ENCODE results near the gene ZNF827.

ZNF827 gene

DNA sequence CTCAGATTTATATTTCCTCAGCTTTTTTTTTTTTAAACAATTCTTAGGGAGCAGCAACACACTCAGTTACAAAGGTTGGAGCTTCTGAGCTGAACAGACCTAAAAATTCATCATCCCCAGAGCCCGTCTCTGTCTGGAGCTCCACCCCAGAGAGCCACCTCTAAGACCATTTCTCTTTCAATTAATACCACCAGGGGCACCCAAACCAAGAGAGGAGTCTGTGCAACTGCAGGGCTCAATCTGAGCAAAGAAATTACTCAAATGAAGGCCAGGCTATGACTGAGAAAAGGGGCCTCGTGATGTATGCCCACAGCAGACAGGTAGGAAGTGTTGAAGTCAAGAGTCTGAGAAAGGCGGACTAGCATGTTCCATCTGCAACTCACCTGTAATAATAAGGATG, 163.2 kb downstream of the ZNF827 start:
- H3K27ac ChIP-seq (ENCODE audit: low read length, poor library complexity, severe bottlenecking): no peak overlapping the region
- H3K4me2 ChIP-seq (ENCODE audit: low read length, poor library complexity, severe bottlenecking): no peak overlapping the region
- no peak overlapping the region for H2BK15ac ChIP-seq (ENCODE audit: low read depth, poor library complexity, severe bottlenecking)
- H2AK5ac ChIP-seq (ENCODE audit: low read length, severe bottlenecking): no peak overlapping the region
- no peak overlapping the region for H3K23ac ChIP-seq (ENCODE audit: low read length in 2 of 2)
- H2BK12ac ChIP-seq (ENCODE audit: low read length in 2 of 2): no peak overlapping the region
- H2BK5ac ChIP-seq (ENCODE audit: low read depth, low read length, poor library complexity, severe bottlenecking): no peak overlapping the region
- H3K9me3 ChIP-seq (ENCODE audit: control insufficient read depth, low read length): no peaks in the 10 kb centered on the region
- no peak overlapping the region for H3K14ac ChIP-seq (ENCODE audit: low read length in 2 of 2)
- no peak overlapping the region for H2AFZ ChIP-seq (ENCODE audit: low read depth, low read length)
- H3K18ac ChIP-seq (ENCODE audit: low read depth in 1 of 2, low read length in 2 of 2): no peak overlapping the region
- 100% methylated on average over 3 of the region's 3 CpGs for WGBS
- H3K9ac ChIP-seq (ENCODE audit: low read length): no peak overlapping the region
- H3K4me1 ChIP-seq (ENCODE audit: control insufficient read depth, insufficient read depth, low read depth, low read length): no peaks in the 10 kb centered on the region
- H3K27me3 ChIP-seq (ENCODE audit: control insufficient read depth in 1 of 2, insufficient read depth in 1 of 2, low read length in 2 of 2): no peaks in the 10 kb centered on the region
- H3K79me1 ChIP-seq (replicated peaks; ENCODE audit: low read length, poor library complexity, severe bottlenecking): peaks cover 2% of the 10 kb centered on the region
- peaks cover 35 to 61% of the 10 kb centered on the region in 2 experiments for H3K36me3 ChIP-seq (ENCODE audit: control insufficient read depth in 1 of 2, insufficient read depth in 2 of 2, low read depth in 1 of 2, low read length in 2 of 2)
- no peak overlapping the region for H2BK120ac ChIP-seq (ENCODE audit: low read depth, low read length)
- DNase-seq: no peak
- H4K91ac ChIP-seq (ENCODE audit: low read length): no peak overlapping the region
- no peak overlapping the region for H3K4ac ChIP-seq (ENCODE audit: low read depth in 1 of 2, low read length in 2 of 2)
- no peak overlapping the region for H4K8ac ChIP-seq (ENCODE audit: low read length)
- no peak overlapping the region for H3K4me3 ChIP-seq (ENCODE audit: insufficient read depth in 1 of 2, low read depth in 1 of 2, low read length in 2 of 2)

DNA sequence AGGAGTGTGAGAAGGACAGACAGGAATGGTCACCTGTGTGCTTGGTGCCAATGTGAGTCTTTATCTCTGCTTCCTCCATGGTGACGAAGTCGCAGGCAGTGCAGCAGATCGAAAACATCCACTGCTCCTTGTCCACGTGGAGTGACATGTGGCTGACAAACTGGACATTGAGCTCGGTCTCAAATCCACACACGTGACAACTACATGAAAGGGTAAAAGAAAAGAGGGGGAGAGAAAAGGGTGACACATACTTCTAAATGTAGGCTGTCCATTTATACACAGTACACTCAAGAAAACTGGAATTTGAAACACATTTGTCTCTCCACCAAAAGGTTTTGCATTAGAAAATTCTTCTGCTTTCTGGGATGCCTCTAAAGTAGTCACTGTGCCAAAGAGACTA, 164.2 kb downstream of the ZNF827 start:
- H3K27me3 ChIP-seq (ENCODE audit: control insufficient read depth in 1 of 2, insufficient read depth in 1 of 2, low read length in 2 of 2): no peaks in the 10 kb centered on the region
- no peak overlapping the region for H2BK15ac ChIP-seq (ENCODE audit: low read depth, poor library complexity, severe bottlenecking)
- H3K36me3 ChIP-seq (ENCODE audit: control insufficient read depth in 1 of 2, insufficient read depth in 2 of 2, low read depth in 1 of 2, low read length in 2 of 2): peaks cover 35 to 61% of the 10 kb centered on the region in 2 experiments
- H3K79me1 ChIP-seq (replicated peaks; ENCODE audit: low read length, poor library complexity, severe bottlenecking): peaks cover 2% of the 10 kb centered on the region
- no peak overlapping the region for H3K4me3 ChIP-seq (ENCODE audit: insufficient read depth in 1 of 2, low read depth in 1 of 2, low read length in 2 of 2)
- no peak overlapping the region for H3K4ac ChIP-seq (ENCODE audit: low read depth in 1 of 2, low read length in 2 of 2)
- H2BK120ac ChIP-seq (ENCODE audit: low read depth, low read length): no peak overlapping the region
- H4K91ac ChIP-seq (ENCODE audit: low read length): no peak overlapping the region
- H3K14ac ChIP-seq (ENCODE audit: low read length in 2 of 2): no peak overlapping the region
- no peaks in the 10 kb centered on the region for H3K4me1 ChIP-seq (ENCODE audit: control insufficient read depth, insufficient read depth, low read depth, low read length)
- H2BK5ac ChIP-seq (ENCODE audit: low read depth, low read length, poor library complexity, severe bottlenecking): no peak overlapping the region
- H3K9me3 ChIP-seq (ENCODE audit: control insufficient read depth, low read length): no peaks in the 10 kb centered on the region
- DNase-seq: no peak
- no peak overlapping the region for H3K18ac ChIP-seq (ENCODE audit: low read depth in 1 of 2, low read length in 2 of 2)
- no peak overlapping the region for H2AK5ac ChIP-seq (ENCODE audit: low read length, severe bottlenecking)
- H4K8ac ChIP-seq (ENCODE audit: low read length): no peak overlapping the region
- H2AFZ ChIP-seq (ENCODE audit: low read depth, low read length): no peak overlapping the region
- H3K4me2 ChIP-seq (ENCODE audit: low read length, poor library complexity, severe bottlenecking): no peak overlapping the region
- H3K23ac ChIP-seq (ENCODE audit: low read length in 2 of 2): no peak overlapping the region
- H3K9ac ChIP-seq (ENCODE audit: low read length): no peak overlapping the region
- 98% methylated on average over 5 of the region's 6 CpGs for WGBS
- H3K27ac ChIP-seq (ENCODE audit: low read length, poor library complexity, severe bottlenecking): no peak overlapping the region
- no peak overlapping the region for H2BK12ac ChIP-seq (ENCODE audit: low read length in 2 of 2)

DNA sequence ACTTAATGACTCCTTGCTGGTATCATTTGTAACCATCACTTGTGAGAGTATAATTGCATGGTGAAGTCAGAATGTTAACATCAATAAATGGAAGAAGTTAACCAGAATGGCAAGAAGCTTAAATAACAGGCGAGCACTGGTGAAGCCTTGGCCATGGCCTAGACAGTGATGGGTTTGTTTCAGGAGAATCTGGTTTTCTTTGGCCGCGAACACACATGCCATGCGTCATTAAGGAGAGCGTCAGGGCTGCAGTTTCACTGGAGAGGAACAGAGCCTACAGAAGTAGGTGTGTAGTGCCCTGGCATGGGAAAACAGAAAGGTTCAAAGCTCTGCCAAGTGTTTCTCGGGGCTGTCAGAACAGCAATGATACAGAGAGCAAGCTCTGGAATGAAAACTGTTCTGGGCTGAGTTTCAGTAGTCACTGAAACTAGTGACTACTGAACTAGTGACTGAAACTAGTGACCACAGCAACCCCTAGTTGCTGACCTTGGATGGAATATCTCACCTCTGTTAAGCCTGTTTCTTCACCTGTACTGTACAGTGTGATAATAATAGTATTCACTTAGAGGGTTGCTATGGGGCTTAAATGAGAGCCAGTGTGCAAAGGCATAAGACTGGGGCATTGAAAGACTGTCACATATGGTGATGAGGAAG, 164.9 kb downstream of the ZNF827 start:
- no peak overlapping the region for H2AFZ ChIP-seq (ENCODE audit: low read depth, low read length)
- no peak overlapping the region for H2BK12ac ChIP-seq (ENCODE audit: low read length in 2 of 2)
- no peak overlapping the region for H3K9ac ChIP-seq (ENCODE audit: low read length)
- no peak overlapping the region for H2BK120ac ChIP-seq (ENCODE audit: low read depth, low read length)
- no peak overlapping the region for H4K91ac ChIP-seq (ENCODE audit: low read length)
- no peak overlapping the region for H3K4me3 ChIP-seq (ENCODE audit: insufficient read depth in 1 of 2, low read depth in 1 of 2, low read length in 2 of 2)
- no peak overlapping the region for H2BK5ac ChIP-seq (ENCODE audit: low read depth, low read length, poor library complexity, severe bottlenecking)
- H3K14ac ChIP-seq (ENCODE audit: low read length in 2 of 2): no peak overlapping the region
- DNase-seq: no peak
- no peaks in the 10 kb centered on the region for H3K4me1 ChIP-seq (ENCODE audit: control insufficient read depth, insufficient read depth, low read depth, low read length)
- 97% methylated on average over 6 of the region's 6 CpGs for WGBS
- H3K79me1 ChIP-seq (replicated peaks; ENCODE audit: low read length, poor library complexity, severe bottlenecking): peaks cover 2% of the 10 kb centered on the region
- no peak overlapping the region for H2AK5ac ChIP-seq (ENCODE audit: low read length, severe bottlenecking)
- no peak overlapping the region for H3K23ac ChIP-seq (ENCODE audit: low read length in 2 of 2)
- H3K27ac ChIP-seq (ENCODE audit: low read length, poor library complexity, severe bottlenecking): no peak overlapping the region
- no peak overlapping the region for H4K8ac ChIP-seq (ENCODE audit: low read length)
- no peak overlapping the region for H3K18ac ChIP-seq (ENCODE audit: low read depth in 1 of 2, low read length in 2 of 2)
- no peak overlapping the region for H2BK15ac ChIP-seq (ENCODE audit: low read depth, poor library complexity, severe bottlenecking)
- H3K27me3 ChIP-seq (ENCODE audit: control insufficient read depth in 1 of 2, insufficient read depth in 1 of 2, low read length in 2 of 2): no peaks in the 10 kb centered on the region
- no peaks in the 10 kb centered on the region for H3K9me3 ChIP-seq (ENCODE audit: control insufficient read depth, low read length)
- no peak overlapping the region for H3K4ac ChIP-seq (ENCODE audit: low read depth in 1 of 2, low read length in 2 of 2)
- H3K4me2 ChIP-seq (ENCODE audit: low read length, poor library complexity, severe bottlenecking): no peak overlapping the region
- H3K36me3 ChIP-seq (ENCODE audit: control insufficient read depth in 1 of 2, insufficient read depth in 2 of 2, low read depth in 1 of 2, low read length in 2 of 2): peaks cover 32 to 53% of the 10 kb centered on the region in 2 experiments

DNA sequence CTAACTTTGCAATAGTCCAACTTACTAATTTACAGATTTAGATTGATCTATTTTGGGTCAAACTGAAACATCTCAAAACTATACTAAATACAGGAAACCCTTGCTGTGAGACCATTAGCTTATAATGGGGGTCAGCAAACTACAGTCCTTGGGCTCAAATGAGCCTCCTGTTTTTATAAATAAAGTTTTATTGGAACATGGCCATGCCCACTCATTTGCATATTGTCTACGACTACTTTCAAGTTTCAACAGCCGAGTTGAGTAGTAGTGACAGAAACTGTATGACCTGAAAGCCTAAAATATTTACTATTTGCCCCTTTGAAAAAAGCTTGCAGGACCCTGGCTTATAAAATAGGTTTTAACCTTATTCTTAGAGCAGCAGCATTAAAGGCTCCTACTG, 166.3 kb downstream of the ZNF827 start:
- Histone ChIP-seq H3K18ac (ENCODE audit: low read depth in 1 of 2, low read length in 2 of 2) (no peak overlapping the region), H3K9me3 (ENCODE audit: control insufficient read depth, low read length) (peaks cover 7% of the 10 kb centered on the region), H2BK15ac (ENCODE audit: low read depth, poor library complexity, severe bottlenecking) (no peak overlapping the region), H2BK12ac (ENCODE audit: low read length in 2 of 2) (no peak overlapping the region), H2BK5ac (ENCODE audit: low read depth, low read length, poor library complexity, severe bottlenecking) (no peak overlapping the region), H3K4me2 (ENCODE audit: low read length, poor library complexity, severe bottlenecking) (no peak overlapping the region), H4K91ac (ENCODE audit: low read length) (no peak overlapping the region), H2AK5ac (ENCODE audit: low read length, severe bottlenecking) (no peak overlapping the region), H3K27me3 (ENCODE audit: control insufficient read depth in 1 of 2, insufficient read depth in 1 of 2, low read length in 2 of 2) (no peaks in the 10 kb centered on the region), H3K9ac (ENCODE audit: low read length) (no peak overlapping the region), H3K4me1 (ENCODE audit: control insufficient read depth, insufficient read depth, low read depth, low read length) (no peaks in the 10 kb centered on the region), H3K23ac (ENCODE audit: low read length in 2 of 2) (no peak overlapping the region), H3K36me3 (ENCODE audit: control insufficient read depth in 1 of 2, insufficient read depth in 2 of 2, low read depth in 1 of 2, low read length in 2 of 2) (peaks cover 28 to 50% of the 10 kb centered on the region in 2 experiments), H3K4ac (ENCODE audit: low read depth in 1 of 2, low read length in 2 of 2) (no peak overlapping the region), H3K79me1 (replicated peaks; ENCODE audit: low read length, poor library complexity, severe bottlenecking) (peaks cover 2% of the 10 kb centered on the region), H4K8ac (ENCODE audit: low read length) (no peak overlapping the region), H3K27ac (ENCODE audit: low read length, poor library complexity, severe bottlenecking) (no peak overlapping the region), H2BK120ac (ENCODE audit: low read depth, low read length) (no peak overlapping the region), H3K14ac (ENCODE audit: low read length in 2 of 2) (no peak overlapping the region), H2AFZ (ENCODE audit: low read depth, low read length) (no peak overlapping the region), H3K4me3 (ENCODE audit: insufficient read depth in 1 of 2, low read depth in 1 of 2, low read length in 2 of 2) (no peak overlapping the region)
- WGBS: 72% methylated on average over 2 of the region's 2 CpGs
- DNase-seq: no peak
